ENCODE results near the gene CRISP3.

Gene CRISP3, protein sequence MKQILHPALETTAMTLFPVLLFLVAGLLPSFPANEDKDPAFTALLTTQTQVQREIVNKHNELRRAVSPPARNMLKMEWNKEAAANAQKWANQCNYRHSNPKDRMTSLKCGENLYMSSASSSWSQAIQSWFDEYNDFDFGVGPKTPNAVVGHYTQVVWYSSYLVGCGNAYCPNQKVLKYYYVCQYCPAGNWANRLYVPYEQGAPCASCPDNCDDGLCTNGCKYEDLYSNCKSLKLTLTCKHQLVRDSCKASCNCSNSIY

DNA sequence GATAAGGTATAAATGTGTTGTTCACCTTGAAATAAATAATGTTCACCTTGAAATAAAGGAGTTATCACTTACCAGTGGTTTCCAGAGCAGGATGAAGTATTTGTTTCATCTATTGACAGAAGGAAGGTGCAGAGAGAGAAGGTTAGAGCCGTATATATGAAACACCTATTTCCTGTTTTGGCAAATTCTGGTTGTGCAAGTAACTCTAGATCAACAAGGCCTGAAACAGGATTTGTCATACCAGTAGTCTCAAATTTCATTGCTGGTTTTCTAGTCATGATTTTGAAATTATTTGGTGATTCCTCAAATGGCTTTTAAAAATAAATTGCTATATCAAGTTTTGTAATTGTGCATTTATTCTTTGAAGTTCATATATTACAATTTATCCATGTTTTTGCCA lies at the start of gene CRISP3:
CRISP3 (minus strand) TSS at position 130 of the 400 bp plus-strand sequence; CDS start at position 109, 21 bp downstream.
- TF ChIP-seq, protein P1, sequence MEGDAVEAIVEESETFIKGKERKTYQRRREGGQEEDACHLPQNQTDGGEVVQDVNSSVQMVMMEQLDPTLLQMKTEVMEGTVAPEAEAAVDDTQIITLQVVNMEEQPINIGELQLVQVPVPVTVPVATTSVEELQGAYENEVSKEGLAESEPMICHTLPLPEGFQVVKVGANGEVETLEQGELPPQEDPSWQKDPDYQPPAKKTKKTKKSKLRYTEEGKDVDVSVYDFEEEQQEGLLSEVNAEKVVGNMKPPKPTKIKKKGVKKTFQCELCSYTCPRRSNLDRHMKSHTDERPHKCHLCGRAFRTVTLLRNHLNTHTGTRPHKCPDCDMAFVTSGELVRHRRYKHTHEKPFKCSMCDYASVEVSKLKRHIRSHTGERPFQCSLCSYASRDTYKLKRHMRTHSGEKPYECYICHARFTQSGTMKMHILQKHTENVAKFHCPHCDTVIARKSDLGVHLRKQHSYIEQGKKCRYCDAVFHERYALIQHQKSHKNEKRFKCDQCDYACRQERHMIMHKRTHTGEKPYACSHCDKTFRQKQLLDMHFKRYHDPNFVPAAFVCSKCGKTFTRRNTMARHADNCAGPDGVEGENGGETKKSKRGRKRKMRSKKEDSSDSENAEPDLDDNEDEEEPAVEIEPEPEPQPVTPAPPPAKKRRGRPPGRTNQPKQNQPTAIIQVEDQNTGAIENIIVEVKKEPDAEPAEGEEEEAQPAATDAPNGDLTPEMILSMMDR (IDR thresholded peaks at IDR 0.05; ENCODE audit: low read depth, low read length, missing control alignments) = no peak
- DNase-seq (ENCODE audit: extremely low read depth, low read depth) = no peak
- no peak within 1 kb of the TSS for H3K4me3 ChIP-seq (replicated peaks; ENCODE audit: low read depth, low read length)

DNA sequence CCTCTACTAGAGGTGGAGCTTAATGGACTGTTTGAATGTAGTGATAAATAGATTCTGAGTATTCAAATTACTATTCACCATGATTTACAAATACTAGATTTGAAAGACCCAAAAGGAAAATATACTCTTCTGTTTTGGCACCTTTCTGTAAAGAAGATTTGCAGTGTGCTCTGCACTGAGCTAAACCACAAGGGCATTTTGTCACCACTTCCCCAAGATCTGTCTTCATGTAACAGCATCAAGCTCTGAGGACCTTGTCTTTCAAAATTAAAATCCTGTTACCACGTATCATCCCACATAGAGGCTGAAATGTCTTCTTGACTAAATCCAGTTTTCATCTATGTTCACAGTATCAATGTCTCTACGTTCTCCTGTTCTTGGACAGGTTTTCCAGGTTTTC lies 46.2 kb upstream of the CRISP3 start:
- no peak for DNase-seq (ENCODE audit: extremely low read depth, low read depth)
- TF ChIP-seq, protein P1 (IDR thresholded peaks at IDR 0.05; ENCODE audit: low read depth, low read length, missing control alignments) = no peak
- no peak overlapping the region for H3K4me3 ChIP-seq (replicated peaks; ENCODE audit: low read depth, low read length)

DNA sequence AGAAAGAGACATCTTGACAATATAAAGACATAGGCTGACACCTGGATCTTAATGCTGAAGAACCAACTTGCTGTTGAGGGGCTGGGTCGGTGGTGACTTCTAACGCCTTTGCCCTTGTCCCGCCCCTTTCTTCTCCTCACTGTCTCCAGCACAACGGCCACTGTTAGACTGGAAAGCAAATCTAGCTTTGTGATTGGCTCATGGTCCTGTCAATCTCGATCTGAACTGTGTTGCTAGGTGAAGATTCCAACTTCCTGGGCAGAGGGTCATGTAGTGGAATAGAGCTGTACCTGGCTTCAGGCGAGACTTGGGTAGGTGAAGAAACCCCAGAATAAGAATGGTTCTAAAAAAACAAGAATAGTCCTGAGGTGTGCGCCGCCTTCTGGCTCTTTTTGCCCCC lies 43.0 kb upstream of the CRISP3 start, which contains the start of gene PGK2:
PGK2 (minus strand) TSS at position 110 of the 400 bp plus-strand sequence; CDS start at position 12, 98 bp downstream.
- no peak for DNase-seq (ENCODE audit: extremely low read depth, low read depth)
- H3K4me3 ChIP-seq (replicated peaks; ENCODE audit: low read depth, low read length) = no peak within 1 kb of the TSS
- TF ChIP-seq, protein P1 (IDR thresholded peaks at IDR 0.05; ENCODE audit: low read depth, low read length, missing control alignments) = no peak

DNA sequence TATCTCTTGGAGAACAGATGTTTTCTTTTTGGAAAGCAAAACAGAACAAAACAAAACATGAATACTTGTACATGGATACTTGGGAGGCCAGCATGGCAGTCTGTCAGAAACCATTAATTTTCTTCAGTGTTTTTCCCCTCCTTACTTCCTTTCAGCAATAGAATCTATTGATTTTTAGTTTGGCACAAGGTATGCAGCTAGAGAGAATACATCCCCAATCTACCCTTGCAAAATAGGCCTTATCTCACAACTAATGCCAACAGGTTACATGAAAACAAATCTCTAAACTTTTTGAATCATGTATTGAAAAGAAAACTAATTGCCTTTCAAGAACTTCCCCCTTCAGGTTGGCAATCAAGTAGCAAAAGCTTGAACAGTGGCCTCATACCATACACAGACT lies 40.1 kb upstream of the CRISP3 start:
- no peak overlapping the region for H3K4me3 ChIP-seq (replicated peaks; ENCODE audit: low read depth, low read length)
- TF ChIP-seq, protein P1 (IDR thresholded peaks at IDR 0.05; ENCODE audit: low read depth, low read length, missing control alignments) = no peak
- no peak for DNase-seq (ENCODE audit: extremely low read depth, low read depth)

DNA sequence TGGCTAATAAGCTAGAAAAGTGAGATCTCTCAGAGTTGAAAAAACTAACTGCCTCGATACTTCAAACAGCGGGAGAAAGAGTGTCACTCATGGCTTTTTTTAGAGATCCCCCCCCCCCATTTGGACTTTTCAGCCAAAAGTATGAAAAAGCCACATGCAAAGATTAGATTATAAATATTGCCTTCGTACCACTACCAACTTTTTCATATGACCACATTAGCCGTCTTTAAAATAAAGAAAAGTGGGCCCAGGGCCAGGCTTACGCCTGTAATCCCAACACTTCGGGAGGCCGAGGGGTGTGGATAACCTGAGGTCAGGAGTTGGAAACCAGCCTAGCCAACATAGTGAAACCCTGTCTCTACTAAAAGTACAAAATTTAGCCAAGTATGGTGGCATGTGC lies 38.5 kb upstream of the CRISP3 start:
- no peak overlapping the region for H3K4me3 ChIP-seq (replicated peaks; ENCODE audit: low read depth, low read length)
- no peak for DNase-seq (ENCODE audit: extremely low read depth, low read depth)
- TF ChIP-seq, protein P1 (IDR thresholded peaks at IDR 0.05; ENCODE audit: low read depth, low read length, missing control alignments) = no peak

DNA sequence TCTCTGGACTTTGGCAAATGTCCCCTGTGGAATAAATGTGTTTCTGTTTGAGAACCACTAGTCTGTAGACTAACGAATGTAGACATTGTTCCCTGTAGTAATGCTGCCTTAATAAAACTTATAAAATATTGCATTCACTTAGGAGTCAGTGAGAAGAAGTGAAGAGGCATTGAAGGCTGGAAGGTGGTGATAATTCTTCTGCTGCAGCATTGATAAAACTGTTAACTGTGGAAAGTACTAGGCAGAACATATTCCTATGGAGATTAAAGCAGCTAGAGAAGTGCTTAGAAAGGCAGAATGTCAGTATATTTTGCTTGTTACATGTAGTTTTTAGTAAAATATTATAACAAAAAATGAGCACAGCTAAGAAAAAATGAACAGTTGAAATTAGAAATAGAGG lies 38.1 kb upstream of the CRISP3 start:
- no peak for DNase-seq (ENCODE audit: extremely low read depth, low read depth)
- no peak overlapping the region for H3K4me3 ChIP-seq (replicated peaks; ENCODE audit: low read depth, low read length)

More for the DNA sequence above, 38.1 kb upstream of the CRISP3 start:
- TF ChIP-seq, protein P1 (IDR thresholded peaks at IDR 0.05; ENCODE audit: low read depth, low read length, missing control alignments) = no peak

All from HFF-Myc (cell line).